Measurements from ENCODE around the gene MEGF10.

The MEGF10 gene

DNA sequence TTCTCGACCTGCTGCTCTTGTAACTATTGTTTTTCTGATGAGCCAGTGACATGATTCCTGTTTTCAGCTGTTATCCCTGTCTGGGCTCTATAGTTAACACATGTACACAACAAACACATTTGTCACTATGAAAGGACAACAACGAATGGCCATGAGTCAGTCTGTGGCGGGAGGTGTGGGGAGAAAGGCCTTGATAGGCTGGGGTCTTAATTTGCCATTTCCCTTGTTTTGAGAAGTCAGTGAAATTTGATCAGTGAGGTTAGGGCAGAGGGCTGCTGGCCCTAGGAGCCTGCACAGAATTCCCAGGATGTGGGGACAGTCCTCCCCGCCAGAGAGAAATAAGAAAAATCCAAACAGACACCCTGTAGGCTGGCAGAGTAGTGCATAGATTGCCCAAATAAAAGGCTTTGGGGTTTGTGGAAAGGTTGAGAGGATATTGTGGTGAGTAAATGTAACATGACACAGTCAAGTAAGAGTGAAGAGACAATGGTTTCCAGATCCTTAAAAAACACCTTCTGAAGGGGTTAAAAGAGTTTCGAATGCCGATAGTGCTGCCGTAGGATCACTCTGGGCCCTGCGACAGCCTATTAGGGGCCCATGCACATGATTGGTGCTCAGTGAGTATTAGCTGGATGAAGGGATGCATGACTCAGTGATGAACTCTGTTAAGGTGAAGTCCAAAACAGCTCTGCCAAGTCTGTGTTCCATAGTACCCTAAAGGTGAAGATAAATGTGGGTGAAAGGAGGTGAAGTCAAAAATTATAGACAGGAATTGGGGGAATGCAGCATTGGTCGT lies 115.9 kb downstream of the MEGF10 start:
- H3K4me3 ChIP-seq (ENCODE audit: low read depth, low read length), result no peak overlapping the region
- no peak for DNase-seq (ENCODE audit: low read depth)
- TF ChIP-seq, protein P1, sequence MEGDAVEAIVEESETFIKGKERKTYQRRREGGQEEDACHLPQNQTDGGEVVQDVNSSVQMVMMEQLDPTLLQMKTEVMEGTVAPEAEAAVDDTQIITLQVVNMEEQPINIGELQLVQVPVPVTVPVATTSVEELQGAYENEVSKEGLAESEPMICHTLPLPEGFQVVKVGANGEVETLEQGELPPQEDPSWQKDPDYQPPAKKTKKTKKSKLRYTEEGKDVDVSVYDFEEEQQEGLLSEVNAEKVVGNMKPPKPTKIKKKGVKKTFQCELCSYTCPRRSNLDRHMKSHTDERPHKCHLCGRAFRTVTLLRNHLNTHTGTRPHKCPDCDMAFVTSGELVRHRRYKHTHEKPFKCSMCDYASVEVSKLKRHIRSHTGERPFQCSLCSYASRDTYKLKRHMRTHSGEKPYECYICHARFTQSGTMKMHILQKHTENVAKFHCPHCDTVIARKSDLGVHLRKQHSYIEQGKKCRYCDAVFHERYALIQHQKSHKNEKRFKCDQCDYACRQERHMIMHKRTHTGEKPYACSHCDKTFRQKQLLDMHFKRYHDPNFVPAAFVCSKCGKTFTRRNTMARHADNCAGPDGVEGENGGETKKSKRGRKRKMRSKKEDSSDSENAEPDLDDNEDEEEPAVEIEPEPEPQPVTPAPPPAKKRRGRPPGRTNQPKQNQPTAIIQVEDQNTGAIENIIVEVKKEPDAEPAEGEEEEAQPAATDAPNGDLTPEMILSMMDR (IDR thresholded peaks at IDR 0.05; ENCODE audit: low read depth, low read length, missing control alignments), result no peak

- DNase-seq (ENCODE audit: low read depth), result no peak
- TF ChIP-seq, protein P1 (IDR thresholded peaks at IDR 0.05; ENCODE audit: low read depth, low read length, missing control alignments), result no peak
- H3K4me3 ChIP-seq (ENCODE audit: low read depth, low read length), result no peak overlapping the region
Observed at GRCh38 chr5:127409246-127409917, 118.8 kb downstream of the MEGF10 start.

GRCh38 chr5:127409921-127410675 lies 119.5 kb downstream of the MEGF10 start:
- TF ChIP-seq, protein P1 (IDR thresholded peaks at IDR 0.05; ENCODE audit: low read depth, low read length, missing control alignments), result no peak
- no peak overlapping the region for H3K4me3 ChIP-seq (ENCODE audit: low read depth, low read length)
- no peak for DNase-seq (ENCODE audit: low read depth)

DNA sequence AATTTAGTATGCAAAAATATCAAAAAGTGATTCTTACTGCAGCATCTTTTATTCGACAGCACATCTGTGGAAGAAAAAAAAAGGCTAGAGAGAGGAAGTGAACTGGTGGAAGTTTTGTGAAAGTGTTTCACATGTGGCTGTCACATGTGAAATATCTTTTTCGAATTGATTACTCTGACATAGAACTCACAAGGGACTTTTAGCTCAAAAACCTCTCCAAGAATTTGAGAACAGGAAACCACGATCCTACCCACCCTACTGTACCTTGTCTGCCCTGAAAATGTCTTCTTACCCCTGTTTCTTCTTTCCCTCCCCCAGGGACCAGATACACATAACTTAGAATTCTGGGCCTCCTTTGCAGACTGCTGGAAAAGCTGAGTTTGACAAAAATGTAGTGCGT lies 120.4 kb downstream of the MEGF10 start:
- DNase-seq (ENCODE audit: low read depth), result peak; percentile 21
- H3K4me3 ChIP-seq (ENCODE audit: low read depth, low read length), result no peak overlapping the region

GRCh38 chr5:127411381-127411780 lies 120.8 kb downstream of the MEGF10 start:
- DNase-seq (ENCODE audit: low read depth), result no peak
- no peak overlapping the region for H3K4me3 ChIP-seq (ENCODE audit: low read depth, low read length)
- TF ChIP-seq, protein P1 (IDR thresholded peaks at IDR 0.05; ENCODE audit: low read depth, low read length, missing control alignments), result no peak

More for the DNA sequence above, 120.4 kb downstream of the MEGF10 start:
- TF ChIP-seq, protein P1 (IDR thresholded peaks at IDR 0.05; ENCODE audit: low read depth, low read length, missing control alignments), result no peak

- DNase-seq (ENCODE audit: low read depth), result no peak
- H3K4me3 ChIP-seq (ENCODE audit: low read depth, low read length), result no peak overlapping the region
- TF ChIP-seq, protein P1 (IDR thresholded peaks at IDR 0.05; ENCODE audit: low read depth, low read length, missing control alignments), result no peak
Observed at GRCh38 chr5:127412698-127413097, 122.1 kb downstream of the MEGF10 start.
